Gastroesophageal sphincter (tissue), 4 donors: ENCODE measurements around the gene HEBP1. TPM values are rescaled to one million over a fixed set of nuclear protein-coding genes. Genes with fewer than 3 reads are reported as not detected.

ENCODE experiments used
- ATAC-seq: fragments of 150-250 bp; one replicate; pipeline ENCODE4 v1.9.1; 2016; ENCODE audit warnings: mild to moderate bottlenecking, moderate library complexity
- H3K27ac ChIP-seq, 4 donors: fragments of 200-600 bp; sonication (generic) in 3 of 4; 1 replicate in 3 of 4; 2 replicates in 1 of 4; pipeline ENCODE4 v1.5.1; 2016 to 2019
- H3K27me3 ChIP-seq: fragments of 200-600 bp; sonication (generic); one replicate; pipeline ENCODE4 v1.5.1; 2019
- H3K36me3 ChIP-seq, 2 donors: fragments of 200-600 bp; sonication (generic); one replicate each; pipeline ENCODE4 v1.5.1; 2019; ENCODE audit warnings: control low read depth in 1 of 2
- H3K4me1 ChIP-seq, 3 donors: fragments of 200-600 bp; sonication (generic); 1 replicate in 2 of 3; 2 replicates in 1 of 3; pipeline ENCODE4 v1.5.1; 2016 to 2019; ENCODE audit warnings: control low read depth in 2 of 3
- H3K4me3 ChIP-seq, 2 donors: fragments of 200-600 bp; sonication (generic); one replicate each; pipeline ENCODE4 v1.5.1; 2019; ENCODE audit warnings: mild to moderate bottlenecking in 1 of 2, moderate library complexity in 1 of 2
- H3K9me3 ChIP-seq, 3 donors: fragments of 200-600 bp; sonication (generic); one replicate each; pipeline ENCODE4 v1.5.1; 2017 to 2019; ENCODE audit warnings: control low read depth in 2 of 3
- EP300 ChIP-seq: sonication (generic); formaldehyde crosslinking; IDR thresholded peaks from one replicate; pipeline ENCODE4 v1.6.1; 2017; ENCODE audit warnings: antibody characterized with exemption, mild to moderate bottlenecking
- POLR2A ChIP-seq, 2 donors: fragments of 450-650 bp; IDR thresholded peaks; one replicate each; pipeline ENCODE4 v1.6.1; 2017; ENCODE audit warnings: antibody characterized with exemption in 2 of 2, mild to moderate bottlenecking in 2 of 2, moderate library complexity in 1 of 2
- POLR2AphosphoS5 ChIP-seq: sonication (generic); formaldehyde crosslinking; IDR thresholded peaks from one replicate; pipeline ENCODE4 v1.6.1; 2017; ENCODE audit warnings: antibody characterized with exemption
- WGBS, 2 donors: methylation state at CpG; one replicate each; pipeline ENCODE4 v1.1.5; 2018; ENCODE audit warnings: low coverage in 1 of 2; 5-methylcytosine and 5-hydroxymethylcytosine counted together
- total RNA-seq, 4 donors: library from RNA; depleted of rRNA; stranded (reverse); fragments of >200 nt; gene quantifications; one replicate each; pipeline ENCODE4 v1.1.0, GENCODE V29; 2016
- TF ChIP-seq, protein P1 (sequence below), 4 experiments: fragments of 200-600 bp in 2 of 4; fragments of 450-650 bp in 2 of 4; sonication (generic) in 1 of 4; IDR thresholded peaks; one replicate each; pipeline ENCODE4 v1.5.1; 2017 to 2019; ENCODE audit warnings: antibody characterized with exemption in 4 of 4, mild to moderate bottlenecking in 2 of 4, moderate library complexity in 2 of 4

HEBP1 gene
- total RNA-seq, 4 donors from 2014 or later, result 33.8 to 47.5 (median 41.9) TPM

DNA sequence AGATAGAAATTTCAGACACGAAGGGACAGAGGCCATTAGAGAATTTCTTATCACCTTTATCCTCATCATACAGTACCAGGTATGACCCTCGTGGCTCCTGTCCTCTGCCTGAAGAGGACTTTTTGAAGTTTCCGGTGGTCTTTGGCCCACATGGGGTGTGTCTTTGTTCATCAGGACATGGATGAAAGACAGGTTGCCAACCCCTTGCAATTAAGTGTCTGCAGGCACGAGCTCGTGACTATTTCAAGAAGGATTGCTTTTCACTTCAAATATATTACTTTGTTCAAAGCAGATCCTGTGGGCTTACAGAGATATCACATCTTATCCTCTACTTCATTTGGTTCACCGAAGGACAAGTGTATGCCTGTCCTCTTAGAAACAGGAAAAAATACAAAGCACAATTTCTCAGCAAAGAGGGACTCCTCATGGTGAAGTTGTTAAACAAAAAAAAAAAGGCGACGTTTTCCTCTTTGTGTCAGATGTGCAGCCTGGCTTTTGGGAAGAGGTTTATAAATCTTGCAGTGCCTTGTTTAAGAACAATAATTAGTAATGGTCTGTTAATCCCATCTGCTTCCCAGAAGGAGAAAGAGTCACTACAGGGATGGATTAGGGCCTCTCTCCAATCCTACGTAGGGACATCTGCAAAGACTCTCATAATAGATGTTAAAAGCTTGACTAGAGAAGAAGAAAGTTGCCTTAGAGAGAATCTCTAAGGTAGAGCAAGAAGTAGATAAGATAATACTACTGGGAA lies 30.7 kb upstream of the HEBP1 start:
- no peak for TF ChIP-seq POLR2AphosphoS5
- TF ChIP-seq POLR2A (IDR thresholded peaks at IDR 0.05), result no peak
- TF ChIP-seq, protein P1, sequence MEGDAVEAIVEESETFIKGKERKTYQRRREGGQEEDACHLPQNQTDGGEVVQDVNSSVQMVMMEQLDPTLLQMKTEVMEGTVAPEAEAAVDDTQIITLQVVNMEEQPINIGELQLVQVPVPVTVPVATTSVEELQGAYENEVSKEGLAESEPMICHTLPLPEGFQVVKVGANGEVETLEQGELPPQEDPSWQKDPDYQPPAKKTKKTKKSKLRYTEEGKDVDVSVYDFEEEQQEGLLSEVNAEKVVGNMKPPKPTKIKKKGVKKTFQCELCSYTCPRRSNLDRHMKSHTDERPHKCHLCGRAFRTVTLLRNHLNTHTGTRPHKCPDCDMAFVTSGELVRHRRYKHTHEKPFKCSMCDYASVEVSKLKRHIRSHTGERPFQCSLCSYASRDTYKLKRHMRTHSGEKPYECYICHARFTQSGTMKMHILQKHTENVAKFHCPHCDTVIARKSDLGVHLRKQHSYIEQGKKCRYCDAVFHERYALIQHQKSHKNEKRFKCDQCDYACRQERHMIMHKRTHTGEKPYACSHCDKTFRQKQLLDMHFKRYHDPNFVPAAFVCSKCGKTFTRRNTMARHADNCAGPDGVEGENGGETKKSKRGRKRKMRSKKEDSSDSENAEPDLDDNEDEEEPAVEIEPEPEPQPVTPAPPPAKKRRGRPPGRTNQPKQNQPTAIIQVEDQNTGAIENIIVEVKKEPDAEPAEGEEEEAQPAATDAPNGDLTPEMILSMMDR (IDR thresholded peaks at IDR 0.05), result no peak
- TF ChIP-seq EP300, result no peak
- H3K9me3 ChIP-seq, result no peaks in the 10 kb centered on the region
- WGBS, 2 donors, result 87 to 88% methylated on average over 4 to 9 of the region's 9 CpGs
- H3K27ac ChIP-seq, result no peak overlapping the region
- no peak for ATAC-seq
- H3K4me1 ChIP-seq, result peaks cover 0 to 19% (median 4%) of the 10 kb centered on the region in 3 donors
- no peaks in the 10 kb centered on the region for H3K27me3 ChIP-seq
- no peaks in the 10 kb centered on the region for H3K36me3 ChIP-seq
- H3K4me3 ChIP-seq, result no peak overlapping the region

DNA sequence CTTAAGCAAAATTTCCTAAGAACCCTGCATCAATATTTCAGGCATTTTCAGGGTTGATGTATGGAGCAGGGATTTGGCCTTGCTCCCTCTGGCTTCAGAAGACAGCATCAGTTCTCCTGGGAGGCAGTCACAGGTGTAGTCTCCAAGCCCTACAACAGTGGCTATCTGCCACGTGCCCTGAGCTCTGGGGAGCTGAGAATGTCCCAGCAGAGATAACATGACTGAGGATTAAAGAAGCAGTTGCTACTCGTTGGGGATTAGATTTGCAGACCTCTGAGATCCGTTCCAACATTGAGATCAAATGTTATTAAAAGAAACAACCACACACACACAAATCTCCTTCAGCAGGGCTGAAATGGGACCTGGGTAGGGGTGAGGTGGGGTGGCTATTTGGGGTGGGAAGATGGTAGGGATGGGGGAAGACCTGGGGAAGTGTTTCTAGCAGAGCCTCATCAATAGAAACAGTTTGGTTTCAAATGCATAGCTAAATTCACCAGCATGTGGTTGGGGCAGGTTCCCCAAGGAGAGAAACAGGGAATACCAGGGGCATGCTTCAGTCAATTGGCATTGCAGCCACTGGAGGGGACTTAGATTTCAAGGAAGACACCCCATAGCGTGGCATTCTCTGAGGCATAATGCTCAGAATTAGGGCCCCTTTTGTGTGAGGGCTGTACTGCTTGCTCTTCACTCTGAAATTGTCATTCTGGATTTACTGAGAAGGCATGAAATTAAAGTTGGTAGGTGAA lies 28.9 kb upstream of the HEBP1 start:
- WGBS, 2 donors, result 77 to 83% methylated on average over 2 to 4 of the region's 4 CpGs
- ATAC-seq, result no peak
- Histone ChIP-seq H3K9me3 (no peaks in the 10 kb centered on the region), H3K4me1 (peaks cover 0 to 19% (median 4%) of the 10 kb centered on the region in 3 donors), H3K4me3 (no peak overlapping the region), H3K36me3 (no peaks in the 10 kb centered on the region), H3K27ac (no peak overlapping the region), H3K27me3 (no peaks in the 10 kb centered on the region)
- TF ChIP-seq POLR2AphosphoS5 (no peak), EP300 (no peak), POLR2A (IDR thresholded peaks at IDR 0.05) (no peak)
- TF ChIP-seq, protein P1 (IDR thresholded peaks at IDR 0.05), result no peak

DNA sequence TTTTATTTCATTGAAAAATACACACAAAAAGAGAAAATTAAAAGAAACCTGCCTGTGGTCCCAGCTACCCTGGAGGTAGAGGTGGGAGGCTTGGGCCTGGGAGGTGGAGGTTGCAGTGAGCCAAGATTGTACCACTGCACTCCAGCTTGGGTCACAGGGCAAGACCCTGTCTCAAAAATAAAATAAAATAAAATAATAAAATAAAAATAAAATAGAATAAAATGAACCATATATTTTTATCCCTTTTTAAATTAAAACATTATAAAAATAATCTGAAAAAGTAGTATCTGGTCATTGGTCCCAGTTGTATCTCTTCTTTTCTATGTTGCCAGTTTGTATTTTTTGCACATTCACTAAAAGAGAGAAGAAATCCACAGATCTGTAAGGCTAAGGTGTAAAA lies 27.4 kb upstream of the HEBP1 start:
- TF ChIP-seq POLR2A (IDR thresholded peaks at IDR 0.05) (no peak), POLR2AphosphoS5 (no peak), EP300 (no peak)
- TF ChIP-seq, protein P1 (IDR thresholded peaks at IDR 0.05), result no peak
- H3K27me3 ChIP-seq, result no peaks in the 10 kb centered on the region
- H3K9me3 ChIP-seq, result no peaks in the 10 kb centered on the region
- no peaks in the 10 kb centered on the region for H3K36me3 ChIP-seq
- no peak for ATAC-seq
- peaks cover 0 to 19% (median 4%) of the 10 kb centered on the region in 3 donors for H3K4me1 ChIP-seq
- no peak overlapping the region for H3K4me3 ChIP-seq
- H3K27ac ChIP-seq, result no peak overlapping the region

DNA sequence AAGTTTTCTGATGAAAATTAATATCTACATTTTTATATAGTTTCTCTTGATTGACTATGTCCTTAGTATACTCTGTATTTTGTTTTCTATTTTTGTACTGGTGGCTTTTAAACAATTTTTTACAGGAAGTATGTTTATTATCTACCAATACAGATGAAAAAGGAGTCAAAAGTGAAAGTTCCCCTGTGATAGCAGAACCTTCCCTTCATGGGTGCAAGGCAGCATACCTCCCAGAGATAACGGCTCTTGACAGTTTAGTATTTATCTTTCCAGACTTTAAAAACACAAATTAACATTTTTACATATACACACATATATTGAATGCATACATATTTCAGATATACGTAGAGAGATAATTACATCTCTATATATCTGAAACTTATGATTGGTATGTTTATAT lies 27.0 kb upstream of the HEBP1 start:
- 60 to 80% methylated on average over 2 of the region's 2 CpGs for WGBS, 2 donors
- ATAC-seq, result no peak
- TF ChIP-seq POLR2A (IDR thresholded peaks at IDR 0.05), result no peak
- TF ChIP-seq, protein P1 (IDR thresholded peaks at IDR 0.05), result no peak
- TF ChIP-seq POLR2AphosphoS5, result no peak
- no peak for TF ChIP-seq EP300
- no peaks in the 10 kb centered on the region for H3K9me3 ChIP-seq
- peaks cover 0 to 19% (median 4%) of the 10 kb centered on the region in 3 donors for H3K4me1 ChIP-seq
- no peaks in the 10 kb centered on the region for H3K27me3 ChIP-seq
- no peak overlapping the region for H3K27ac ChIP-seq
- no peak overlapping the region for H3K4me3 ChIP-seq
- no peaks in the 10 kb centered on the region for H3K36me3 ChIP-seq
